HepG2 (cell line): ENCODE measurements around the gene MT1F.

Experiments used
- AFF4 ChIP-seq: sonication (generic); formaldehyde crosslinking; IDR thresholded peaks from 2 replicates; pipeline ENCODE4 v1.4.0; 2020; ENCODE audit warnings: missing genetic modification reagents
- ETV6 ChIP-seq: sonication (generic); formaldehyde crosslinking; conservative IDR thresholded peaks from 2 replicates; pipeline ENCODE4 v1.4.0; 2020; ENCODE audit warnings: missing genetic modification reagents
- POLR2A ChIP-seq, 2 experiments: IDR thresholded peaks; 2 replicates each; pipeline ENCODE4 v1.6.1; 2011; ENCODE audit warnings: low read depth in 2 of 2, low read length in 2 of 2, mild to moderate bottlenecking in 1 of 2, moderate library complexity in 1 of 2; ENCODE audit not compliant: insufficient read depth in 1 of 2
- POLR2AphosphoS5 ChIP-seq: IDR thresholded peaks from 2 replicates; pipeline ENCODE4 v1.6.1; 2012; ENCODE audit warnings: low read depth, low read length
- ZFP1 ChIP-seq: IDR thresholded peaks from 2 replicates; pipeline ENCODE4 v1.6.1; 2016
- TF ChIP-seq, protein P1 (sequence below): sonication (generic); formaldehyde crosslinking; IDR thresholded peaks from 2 replicates; pipeline ENCODE4 v1.4.0; 2020; ENCODE audit warnings: missing genetic modification reagents

DNA sequence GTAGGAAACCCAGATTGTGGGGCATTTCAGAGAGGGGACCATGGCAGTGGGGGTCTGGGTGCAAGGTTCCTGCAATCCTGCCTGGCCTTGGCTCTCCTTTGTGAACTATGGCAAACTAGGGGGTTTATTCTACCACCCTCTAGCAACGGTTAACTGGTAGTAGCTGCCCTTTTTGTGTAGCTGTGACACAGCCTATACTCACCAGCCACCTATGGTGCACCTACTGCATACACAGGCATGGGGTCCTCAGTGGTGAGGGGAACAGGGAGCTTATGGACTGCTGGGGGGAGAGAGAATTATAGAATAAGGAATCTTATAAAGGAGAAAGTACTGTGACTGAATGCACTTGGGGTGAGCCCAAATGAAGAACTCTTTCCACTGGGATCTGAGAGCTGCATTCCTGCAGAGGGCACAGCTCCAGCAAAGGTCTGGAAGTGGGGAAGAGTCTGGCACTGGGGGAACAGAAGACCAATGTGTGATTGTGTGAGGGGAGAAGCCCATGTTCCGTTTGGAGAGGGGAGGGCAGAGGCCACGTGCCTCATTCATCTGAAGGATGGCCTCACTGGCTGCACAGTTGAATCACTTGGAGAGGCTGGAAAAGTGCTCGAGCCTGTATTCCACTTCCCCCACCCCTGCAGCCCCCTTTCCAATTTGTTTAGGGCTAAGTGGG lies 26.6 kb downstream of the MT1F start:
- TF ChIP-seq, protein P1, sequence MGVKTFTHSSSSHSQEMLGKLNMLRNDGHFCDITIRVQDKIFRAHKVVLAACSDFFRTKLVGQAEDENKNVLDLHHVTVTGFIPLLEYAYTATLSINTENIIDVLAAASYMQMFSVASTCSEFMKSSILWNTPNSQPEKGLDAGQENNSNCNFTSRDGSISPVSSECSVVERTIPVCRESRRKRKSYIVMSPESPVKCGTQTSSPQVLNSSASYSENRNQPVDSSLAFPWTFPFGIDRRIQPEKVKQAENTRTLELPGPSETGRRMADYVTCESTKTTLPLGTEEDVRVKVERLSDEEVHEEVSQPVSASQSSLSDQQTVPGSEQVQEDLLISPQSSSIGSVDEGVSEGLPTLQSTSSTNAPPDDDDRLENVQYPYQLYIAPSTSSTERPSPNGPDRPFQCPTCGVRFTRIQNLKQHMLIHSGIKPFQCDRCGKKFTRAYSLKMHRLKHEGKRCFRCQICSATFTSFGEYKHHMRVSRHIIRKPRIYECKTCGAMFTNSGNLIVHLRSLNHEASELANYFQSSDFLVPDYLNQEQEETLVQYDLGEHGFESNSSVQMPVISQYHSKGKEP (CRISPR knock-in tag): no peak
- TF ChIP-seq ETV6 (CRISPR knock-in tag): no peak
- TF ChIP-seq POLR2A (IDR thresholded peaks at IDR 0.05; ENCODE audit: insufficient read depth in 1 of 2, low read depth in 2 of 2, low read length in 2 of 2): no peak
- TF ChIP-seq ZFP1 (CRISPR knock-in tag): no peak
- TF ChIP-seq AFF4: no peak
- no peak for TF ChIP-seq POLR2AphosphoS5
